ENCODE results near the gene PRKAG2.

Gene PRKAG2

DNA sequence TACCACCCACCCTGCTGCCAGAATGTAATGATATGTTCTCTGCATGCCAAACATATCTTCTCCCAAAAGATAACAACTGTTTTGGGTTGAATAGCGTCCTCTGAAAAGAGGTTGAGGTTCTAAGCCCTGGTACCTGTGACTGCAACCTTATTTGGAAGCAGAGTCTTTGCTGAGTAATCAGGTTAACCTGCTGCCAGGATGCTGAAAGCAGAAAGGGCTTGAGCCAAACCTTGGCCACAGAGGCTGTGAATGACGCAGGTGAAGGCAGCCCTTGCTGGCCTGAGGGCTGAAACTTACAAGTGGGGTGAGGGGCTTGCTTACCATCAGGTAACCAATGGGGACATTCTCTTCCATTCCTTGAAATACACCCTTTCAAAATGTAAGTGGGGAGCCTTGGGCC lies 205.4 kb downstream of the PRKAG2 start:
- no peaks in the 10 kb centered on the region for H3K36me3 ChIP-seq (replicated peaks; ENCODE audit: low read depth, low read length)
- TF ChIP-seq, protein P1, sequence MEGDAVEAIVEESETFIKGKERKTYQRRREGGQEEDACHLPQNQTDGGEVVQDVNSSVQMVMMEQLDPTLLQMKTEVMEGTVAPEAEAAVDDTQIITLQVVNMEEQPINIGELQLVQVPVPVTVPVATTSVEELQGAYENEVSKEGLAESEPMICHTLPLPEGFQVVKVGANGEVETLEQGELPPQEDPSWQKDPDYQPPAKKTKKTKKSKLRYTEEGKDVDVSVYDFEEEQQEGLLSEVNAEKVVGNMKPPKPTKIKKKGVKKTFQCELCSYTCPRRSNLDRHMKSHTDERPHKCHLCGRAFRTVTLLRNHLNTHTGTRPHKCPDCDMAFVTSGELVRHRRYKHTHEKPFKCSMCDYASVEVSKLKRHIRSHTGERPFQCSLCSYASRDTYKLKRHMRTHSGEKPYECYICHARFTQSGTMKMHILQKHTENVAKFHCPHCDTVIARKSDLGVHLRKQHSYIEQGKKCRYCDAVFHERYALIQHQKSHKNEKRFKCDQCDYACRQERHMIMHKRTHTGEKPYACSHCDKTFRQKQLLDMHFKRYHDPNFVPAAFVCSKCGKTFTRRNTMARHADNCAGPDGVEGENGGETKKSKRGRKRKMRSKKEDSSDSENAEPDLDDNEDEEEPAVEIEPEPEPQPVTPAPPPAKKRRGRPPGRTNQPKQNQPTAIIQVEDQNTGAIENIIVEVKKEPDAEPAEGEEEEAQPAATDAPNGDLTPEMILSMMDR (IDR thresholded peaks at IDR 0.05; ENCODE audit: low read depth, low read length): no peak
- TF ChIP-seq EZH2phosphoT487 (IDR thresholded peaks at IDR 0.05; ENCODE audit: low read depth): no peak
- no peak overlapping the region for H3K4me2 ChIP-seq (ENCODE audit: low read length)
- no peaks in the 10 kb centered on the region for H3K4me1 ChIP-seq (ENCODE audit: low read length)
- no peak overlapping the region for H3K9ac ChIP-seq (ENCODE audit: low read length)
- no peaks in the 10 kb centered on the region for H4K20me1 ChIP-seq (ENCODE audit: insufficient read depth, low read length)
- no peaks in the 10 kb centered on the region for H3K79me2 ChIP-seq (ENCODE audit: low read length)
- H2AFZ ChIP-seq (ENCODE audit: low read depth, low read length): no peak overlapping the region
- no peaks in the 10 kb centered on the region for H3K27me3 ChIP-seq (ENCODE audit: low read depth, low read length)
- no peak overlapping the region for H3K4me3 ChIP-seq (ENCODE audit: low read length)
- no peak overlapping the region for H3K27ac ChIP-seq (ENCODE audit: low read length)
- no peaks in the 10 kb centered on the region for H3K9me3 ChIP-seq (ENCODE audit: insufficient read depth, low read length)

DNA sequence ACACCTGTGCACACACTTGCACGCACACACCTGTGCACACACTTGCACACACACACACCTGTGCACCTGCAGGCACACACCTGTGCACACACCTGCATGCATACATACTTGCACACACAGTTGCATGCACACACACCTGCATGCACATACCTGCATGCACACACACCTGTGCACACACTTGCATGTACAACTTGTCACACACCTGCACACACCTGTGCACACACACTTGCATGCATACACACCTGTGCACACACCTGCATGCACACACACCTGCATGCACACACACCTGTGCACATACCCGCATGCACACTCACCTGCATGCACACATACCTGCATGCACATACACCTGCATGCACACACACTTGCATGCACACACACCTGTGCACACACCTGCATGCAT lies 207.2 kb downstream of the PRKAG2 start:
- H3K4me2 ChIP-seq (ENCODE audit: low read length): no peak overlapping the region
- no peaks in the 10 kb centered on the region for H3K36me3 ChIP-seq (replicated peaks; ENCODE audit: low read depth, low read length)
- H3K4me3 ChIP-seq (ENCODE audit: low read length): no peak overlapping the region
- H3K27me3 ChIP-seq (ENCODE audit: low read depth, low read length): no peaks in the 10 kb centered on the region
- H3K4me1 ChIP-seq (ENCODE audit: low read length): no peaks in the 10 kb centered on the region
- H3K27ac ChIP-seq (ENCODE audit: low read length): no peak overlapping the region
- H3K9me3 ChIP-seq (ENCODE audit: insufficient read depth, low read length): no peaks in the 10 kb centered on the region
- H3K9ac ChIP-seq (ENCODE audit: low read length): no peak overlapping the region
- H4K20me1 ChIP-seq (ENCODE audit: insufficient read depth, low read length): no peaks in the 10 kb centered on the region
- TF ChIP-seq EZH2phosphoT487 (IDR thresholded peaks at IDR 0.05; ENCODE audit: low read depth): no peak
- TF ChIP-seq, protein P1 (IDR thresholded peaks at IDR 0.05; ENCODE audit: low read depth, low read length): no peak
- H3K79me2 ChIP-seq (ENCODE audit: low read length): no peaks in the 10 kb centered on the region
- no peak overlapping the region for H2AFZ ChIP-seq (ENCODE audit: low read depth, low read length)

DNA sequence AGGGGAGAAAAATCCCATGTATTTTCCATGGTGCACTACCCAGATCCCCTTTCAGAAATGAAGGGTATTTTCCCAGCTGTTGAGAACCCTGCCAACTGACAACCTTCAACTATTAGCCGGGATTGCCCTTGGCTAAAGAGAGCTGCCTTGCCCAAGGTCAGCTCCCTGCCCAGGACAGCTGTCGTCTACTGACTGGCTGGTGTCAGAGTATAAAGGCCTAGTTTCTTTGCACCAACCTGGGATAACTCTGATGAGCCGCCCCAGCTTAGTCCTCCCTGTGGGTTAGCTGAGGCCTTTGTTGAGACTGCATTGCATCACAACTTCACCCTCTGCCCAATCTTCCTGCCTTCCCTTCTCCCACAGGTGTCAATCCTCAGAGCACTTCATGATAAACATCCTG lies 210.0 kb downstream of the PRKAG2 start:
- Histone ChIP-seq H3K4me1 (ENCODE audit: low read length) (no peaks in the 10 kb centered on the region), H4K20me1 (ENCODE audit: insufficient read depth, low read length) (no peaks in the 10 kb centered on the region), H3K79me2 (ENCODE audit: low read length) (no peaks in the 10 kb centered on the region), H3K4me2 (ENCODE audit: low read length) (no peak overlapping the region), H3K9ac (ENCODE audit: low read length) (no peak overlapping the region), H3K27me3 (ENCODE audit: low read depth, low read length) (peaks cover 14% of the 10 kb centered on the region), H3K36me3 (replicated peaks; ENCODE audit: low read depth, low read length) (no peaks in the 10 kb centered on the region), H3K27ac (ENCODE audit: low read length) (no peak overlapping the region), H2AFZ (ENCODE audit: low read depth, low read length) (no peak overlapping the region), H3K4me3 (ENCODE audit: low read length) (no peak overlapping the region), H3K9me3 (ENCODE audit: insufficient read depth, low read length) (no peaks in the 10 kb centered on the region)
- TF ChIP-seq EZH2phosphoT487 (IDR thresholded peaks at IDR 0.05; ENCODE audit: low read depth): no peak
- TF ChIP-seq, protein P1 (IDR thresholded peaks at IDR 0.05; ENCODE audit: low read depth, low read length): no peak

DNA sequence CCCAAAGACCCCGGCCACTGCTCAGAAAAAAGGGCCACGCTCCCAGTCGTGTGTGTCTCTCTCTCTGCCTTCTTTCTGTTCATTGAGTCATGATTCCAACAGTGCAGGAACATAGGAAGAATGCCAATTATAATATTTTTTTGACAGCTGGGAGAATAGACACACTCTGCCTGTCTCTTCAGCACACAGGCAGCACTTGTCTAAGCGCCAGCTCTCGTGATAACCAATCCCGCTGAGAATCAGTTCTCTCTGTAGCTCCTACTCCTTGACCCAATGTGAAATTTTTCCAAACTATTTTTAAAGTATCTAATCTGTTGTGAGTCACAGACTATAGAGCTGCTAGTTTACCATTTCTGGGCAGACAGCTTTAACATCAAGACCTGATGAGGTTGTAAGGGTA lies 211.5 kb downstream of the PRKAG2 start:
- Histone ChIP-seq H3K27me3 (ENCODE audit: low read depth, low read length) (peaks cover 29% of the 10 kb centered on the region), H3K9ac (ENCODE audit: low read length) (no peak overlapping the region), H3K27ac (ENCODE audit: low read length) (no peak overlapping the region), H3K9me3 (ENCODE audit: insufficient read depth, low read length) (no peaks in the 10 kb centered on the region), H3K36me3 (replicated peaks; ENCODE audit: low read depth, low read length) (no peaks in the 10 kb centered on the region), H3K4me1 (ENCODE audit: low read length) (no peaks in the 10 kb centered on the region), H3K4me3 (ENCODE audit: low read length) (no peak overlapping the region), H2AFZ (ENCODE audit: low read depth, low read length) (no peak overlapping the region), H3K4me2 (ENCODE audit: low read length) (no peak overlapping the region), H3K79me2 (ENCODE audit: low read length) (no peaks in the 10 kb centered on the region), H4K20me1 (ENCODE audit: insufficient read depth, low read length) (no peaks in the 10 kb centered on the region)
- no peak for TF ChIP-seq EZH2phosphoT487 (IDR thresholded peaks at IDR 0.05; ENCODE audit: low read depth)
- TF ChIP-seq, protein P1 (IDR thresholded peaks at IDR 0.05; ENCODE audit: low read depth, low read length): no peak
